Retinal pigment epithelial cell (primary cell): ENCODE results near the gene EXOC6B.
"Not testable (repeated sequence)": the region's sequence is repeated elsewhere in the genome, so short reads cannot be mapped to it uniquely, and the experiment has no call there.

Experiments
- DNase-seq: peaks from one replicate; pipeline ENCODE4 v3.0.0-alpha.2; 2010; ENCODE audit warnings: low read depth
- H3K4me3 ChIP-seq: 2 replicates; pipeline ENCODE4 v1.5.1; 2011; ENCODE audit warnings: mild to moderate bottlenecking, low read length, control low read depth, moderate library complexity
- TF ChIP-seq, protein P1 (sequence below): conservative IDR thresholded peaks from 2 replicates; pipeline ENCODE4 v1.5.1; 2011; ENCODE audit warnings: low read depth, low read length, control low read depth, inconsistent platforms

EXOC6B gene

GRCh38 chr2:72539071-72539552 is 286.7 kb downstream of the EXOC6B start:
- no peak overlapping the region for H3K4me3 ChIP-seq
- DNase-seq = peak; percentile 26
- TF ChIP-seq, protein P1, sequence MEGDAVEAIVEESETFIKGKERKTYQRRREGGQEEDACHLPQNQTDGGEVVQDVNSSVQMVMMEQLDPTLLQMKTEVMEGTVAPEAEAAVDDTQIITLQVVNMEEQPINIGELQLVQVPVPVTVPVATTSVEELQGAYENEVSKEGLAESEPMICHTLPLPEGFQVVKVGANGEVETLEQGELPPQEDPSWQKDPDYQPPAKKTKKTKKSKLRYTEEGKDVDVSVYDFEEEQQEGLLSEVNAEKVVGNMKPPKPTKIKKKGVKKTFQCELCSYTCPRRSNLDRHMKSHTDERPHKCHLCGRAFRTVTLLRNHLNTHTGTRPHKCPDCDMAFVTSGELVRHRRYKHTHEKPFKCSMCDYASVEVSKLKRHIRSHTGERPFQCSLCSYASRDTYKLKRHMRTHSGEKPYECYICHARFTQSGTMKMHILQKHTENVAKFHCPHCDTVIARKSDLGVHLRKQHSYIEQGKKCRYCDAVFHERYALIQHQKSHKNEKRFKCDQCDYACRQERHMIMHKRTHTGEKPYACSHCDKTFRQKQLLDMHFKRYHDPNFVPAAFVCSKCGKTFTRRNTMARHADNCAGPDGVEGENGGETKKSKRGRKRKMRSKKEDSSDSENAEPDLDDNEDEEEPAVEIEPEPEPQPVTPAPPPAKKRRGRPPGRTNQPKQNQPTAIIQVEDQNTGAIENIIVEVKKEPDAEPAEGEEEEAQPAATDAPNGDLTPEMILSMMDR = no peak

- no peak overlapping the region for H3K4me3 ChIP-seq
- DNase-seq = no peak
- TF ChIP-seq, protein P1 = no peak
Observed at GRCh38 chr2:72538486-72538885, 287.3 kb downstream of the EXOC6B start.

DNA sequence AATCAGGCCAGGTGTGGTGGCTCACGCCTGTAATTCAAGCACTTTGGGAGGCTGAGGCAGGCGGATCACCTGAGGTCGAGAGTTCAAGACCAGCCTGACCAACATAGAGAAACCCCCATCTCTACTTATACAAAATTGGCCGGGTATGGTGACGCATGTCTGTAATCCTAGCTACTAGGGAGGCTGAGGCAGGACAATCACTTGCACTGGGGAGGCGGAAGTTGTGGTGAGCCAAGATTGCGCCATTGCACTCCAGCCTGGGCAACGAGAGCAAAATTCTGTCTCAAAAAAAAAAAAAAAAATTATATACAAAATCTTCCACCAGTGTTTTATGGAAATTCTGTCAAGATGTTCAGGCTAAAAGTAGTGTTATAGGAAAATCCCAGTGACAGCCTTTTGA is 290.2 kb downstream of the EXOC6B start:
- H3K4me3 ChIP-seq, DNase-seq: not testable (repeated sequence)

DNA sequence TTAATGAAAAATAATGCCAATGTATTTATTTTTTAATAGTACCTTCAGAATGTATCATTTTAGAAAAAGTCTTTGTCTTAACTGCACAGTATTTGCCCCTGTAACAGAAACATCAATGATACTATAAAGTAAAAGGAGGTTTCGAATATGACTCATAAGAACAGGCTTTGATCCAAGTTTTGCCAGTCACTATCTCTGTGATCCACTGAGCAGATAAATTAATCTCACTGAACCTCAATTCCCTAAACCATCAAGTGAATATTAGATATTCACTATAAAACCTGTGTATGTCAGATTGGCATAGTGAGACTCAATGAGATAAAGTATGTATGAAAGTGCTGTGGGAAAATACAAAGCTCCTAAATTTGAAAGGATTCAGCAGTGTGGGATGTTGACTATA is 292.1 kb downstream of the EXOC6B start:
- no peak overlapping the region for H3K4me3 ChIP-seq
- DNase-seq = no peak
- TF ChIP-seq, protein P1 = no peak

DNA sequence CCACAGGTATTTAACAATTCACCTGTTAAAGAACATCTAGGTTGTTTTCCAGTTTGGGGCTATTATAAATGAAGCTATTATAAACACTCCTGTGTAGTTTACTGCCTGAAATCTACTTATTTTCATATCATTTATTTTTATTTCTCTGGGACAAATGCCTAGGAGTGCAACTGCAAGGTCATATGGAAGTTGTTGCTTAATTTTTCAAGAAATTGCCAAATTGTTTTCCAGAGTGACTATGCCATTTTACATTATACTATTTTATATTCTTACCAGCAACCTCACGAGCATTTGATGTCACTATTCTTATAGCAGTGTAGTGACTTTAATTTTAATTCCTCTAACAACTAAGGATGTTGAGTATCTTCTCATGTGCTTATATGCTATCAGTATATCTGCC is 298.4 kb downstream of the EXOC6B start:
- no peak for DNase-seq
- TF ChIP-seq, protein P1 = no peak
- no peak overlapping the region for H3K4me3 ChIP-seq

DNA sequence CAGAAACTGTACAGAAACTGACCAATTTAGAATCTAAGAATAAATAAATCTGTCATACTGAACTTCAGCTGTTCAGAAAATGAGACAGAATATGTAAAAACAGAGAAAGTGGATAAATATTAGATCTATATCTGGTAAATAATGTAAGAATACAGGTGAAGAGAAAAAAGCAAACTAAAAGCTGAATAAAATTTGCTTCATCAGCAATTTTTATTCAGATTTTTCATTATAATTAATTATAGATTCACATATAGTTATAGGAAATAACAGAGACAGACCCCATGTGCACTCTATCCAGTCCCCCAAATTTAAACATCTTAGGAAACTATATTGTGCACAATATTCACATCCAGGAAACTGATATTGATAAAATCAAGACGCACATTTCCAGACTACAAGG is 299.2 kb downstream of the EXOC6B start:
- no peak for DNase-seq
- TF ChIP-seq, protein P1 = no peak
- no peak overlapping the region for H3K4me3 ChIP-seq

DNA sequence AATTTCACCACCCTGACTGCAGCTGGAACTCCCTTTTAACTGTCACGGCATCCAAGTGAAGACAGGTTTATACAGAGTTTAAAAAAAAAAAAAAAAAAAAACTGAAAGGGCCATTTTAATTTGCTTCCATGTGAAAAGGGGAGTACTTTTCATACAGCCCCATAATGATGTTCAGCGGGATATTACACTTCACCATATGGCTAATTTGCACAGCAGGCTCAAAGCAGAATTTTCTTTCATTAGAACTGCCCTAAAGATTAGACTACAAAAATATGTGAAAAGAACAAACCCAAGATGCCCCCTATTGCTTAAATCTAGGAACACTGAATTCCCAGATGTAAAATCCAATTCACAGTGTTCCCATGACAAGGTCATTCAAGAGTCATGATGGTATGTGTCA is 301.8 kb downstream of the EXOC6B start:
- DNase-seq = no peak
- TF ChIP-seq, protein P1 = no peak
- no peak overlapping the region for H3K4me3 ChIP-seq

GRCh38 chr2:72515696-72516095 is 310.1 kb downstream of the EXOC6B start:
- TF ChIP-seq, protein P1 = no peak
- DNase-seq = no peak
- H3K4me3 ChIP-seq = no peak overlapping the region
